NCI-H2029 treated with DMSO at 0.1 percent for 48 hours (cell line): ENCODE results near the gene METAP2.
A peak's percentile ranks its signal among the peaks of the same experiment; 100 is the strongest.
"Not testable (repeated sequence)": the region's sequence is repeated elsewhere in the genome, so short reads cannot be mapped to it uniquely, and the experiment has no call there.

Experiments used
- DNase-seq: peaks from one replicate; lab custom pipeline; 2025; lab: John Stamatoyannopoulos, UW

Gene METAP2

GRCh38 chr12:95462551-95462950 lies 11.4 kb upstream of the METAP2 start:
- no peak for DNase-seq

GRCh38 chr12:95463050-95463449 lies 10.9 kb upstream of the METAP2 start:
- DNase-seq, result no peak

GRCh38 chr12:95463776-95464175 lies 10.2 kb upstream of the METAP2 start:
- not testable (repeated sequence) for DNase-seq

GRCh38 chr12:95465275-95465674 lies 8.7 kb upstream of the METAP2 start:
- no peak for DNase-seq

GRCh38 chr12:95470300-95470699 lies 3.7 kb upstream of the METAP2 start:
- DNase-seq, result no peak

DNA sequence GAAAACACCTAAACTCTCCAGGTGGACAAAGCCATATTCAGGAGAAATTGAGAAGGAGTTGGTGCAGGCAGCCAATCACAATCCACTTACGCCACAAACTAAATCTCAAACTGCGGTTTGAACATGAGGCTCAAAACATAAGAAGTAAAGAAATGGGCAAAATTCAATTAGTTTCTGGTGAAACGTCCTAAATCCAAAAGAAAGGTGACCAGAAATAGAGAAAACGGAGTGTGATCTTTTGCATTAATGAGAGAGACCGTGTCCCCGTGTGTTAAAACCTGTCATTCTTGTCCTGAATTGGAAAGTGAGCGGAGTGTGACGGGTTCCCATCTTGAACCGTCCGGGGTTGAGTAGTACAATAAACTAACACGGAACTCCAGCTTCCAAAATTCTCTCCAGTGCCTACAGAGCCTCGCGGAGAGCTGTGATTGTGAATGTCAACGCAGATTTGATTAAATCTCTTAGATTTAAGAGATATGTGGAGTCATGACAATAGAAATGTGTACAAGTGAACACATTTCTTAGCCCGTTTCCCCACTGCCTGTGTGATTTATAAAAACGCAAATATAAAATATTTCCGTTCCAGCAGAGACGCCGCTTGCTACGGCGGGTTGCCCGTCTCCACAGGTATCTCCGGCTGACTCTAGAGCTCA lies 595 bp upstream of the METAP2 start:
- DNase-seq, result peak; percentile 59

GRCh38 chr12:95474660-95474958 lies 657 bp downstream of the METAP2 start:
- DNase-seq, result no peak

DNA sequence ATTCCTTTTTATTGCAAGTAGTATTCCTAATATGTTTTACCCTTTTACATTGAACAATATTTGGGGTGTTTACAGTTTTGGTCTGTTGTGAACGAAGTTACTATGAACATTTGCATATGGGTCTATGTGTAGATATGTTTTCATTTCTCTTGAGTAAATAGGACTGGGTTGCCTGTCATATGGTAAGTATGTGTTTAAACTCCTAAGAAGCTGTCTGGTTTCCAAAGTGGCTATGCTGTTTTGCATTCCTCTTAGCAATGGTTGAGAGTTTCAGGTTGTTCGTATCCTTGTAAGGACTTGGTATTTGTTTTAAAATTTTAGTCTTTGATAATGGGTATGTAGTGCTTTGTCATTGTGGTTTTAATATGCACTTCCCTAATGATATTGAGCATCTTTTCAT lies 6.3 kb downstream of the METAP2 start:
- DNase-seq, result no peak

- DNase-seq, result no peak
Observed at GRCh38 chr12:95481072-95481471, 7.1 kb downstream of the METAP2 start.

DNA sequence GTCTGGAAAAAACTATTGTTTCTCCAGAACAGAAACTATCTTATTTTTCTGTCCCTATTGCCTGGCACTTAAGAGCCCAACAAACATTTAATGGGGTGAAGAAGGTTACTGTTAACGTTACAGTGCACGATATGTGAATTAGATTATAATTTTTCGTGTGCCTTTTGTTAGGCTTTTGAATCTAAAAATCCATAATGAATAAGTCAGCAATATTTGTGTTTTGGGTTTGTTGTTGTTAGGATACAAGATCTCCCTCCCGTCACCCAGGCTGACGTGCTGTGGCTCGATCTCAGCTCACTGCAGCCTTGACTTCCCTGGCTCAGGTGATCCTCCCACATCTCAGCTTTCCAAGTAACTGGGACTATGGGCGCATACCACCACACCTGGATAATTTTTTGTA lies 7.9 kb downstream of the METAP2 start:
- DNase-seq, result no peak

- DNase-seq, result not testable (repeated sequence)
Observed at GRCh38 chr12:95482564-95482963, 8.6 kb downstream of the METAP2 start.

- peak; percentile 64 for DNase-seq
Observed at GRCh38 chr12:95484524-95484923, 10.6 kb downstream of the METAP2 start.

DNA sequence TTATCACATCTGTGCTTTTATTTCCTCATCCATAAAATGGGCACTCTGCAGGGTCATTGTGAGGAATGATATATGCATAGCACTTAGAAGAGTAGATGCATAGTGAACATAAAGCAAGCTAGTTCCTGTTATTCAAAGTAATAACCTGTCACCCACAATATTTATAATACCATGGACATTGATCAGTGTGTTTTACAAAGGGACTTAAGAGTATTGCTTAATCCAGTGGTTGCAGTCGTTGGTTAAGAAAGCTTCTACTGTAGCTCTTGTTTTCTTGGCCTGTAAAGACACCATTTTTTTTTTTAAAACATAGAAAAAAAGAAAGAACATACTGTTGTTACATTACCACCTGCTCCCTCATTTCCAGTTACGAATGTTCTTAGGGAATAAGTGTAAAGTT lies 13.1 kb downstream of the METAP2 start:
- no peak for DNase-seq

- DNase-seq, result no peak
Observed at GRCh38 chr12:95492462-95492861, 18.5 kb downstream of the METAP2 start.

DNA sequence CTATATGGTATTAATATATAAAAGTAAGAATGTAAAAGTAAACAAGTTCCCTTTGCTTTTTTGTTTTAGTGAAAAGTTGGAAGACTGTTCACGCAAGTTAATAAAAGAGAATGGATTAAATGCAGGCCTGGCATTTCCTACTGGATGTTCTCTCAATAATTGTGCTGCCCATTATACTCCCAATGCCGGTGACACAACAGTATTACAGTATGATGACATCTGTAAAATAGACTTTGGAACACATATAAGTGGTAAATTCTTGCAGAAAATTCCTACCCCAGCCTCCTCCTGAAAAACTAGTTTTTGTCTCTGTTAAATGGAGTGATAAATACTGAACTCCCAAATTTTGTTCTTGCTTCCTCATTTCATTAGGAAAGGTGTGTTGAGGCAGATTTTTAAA lies 20.9 kb downstream of the METAP2 start:
- DNase-seq, result no peak

DNA sequence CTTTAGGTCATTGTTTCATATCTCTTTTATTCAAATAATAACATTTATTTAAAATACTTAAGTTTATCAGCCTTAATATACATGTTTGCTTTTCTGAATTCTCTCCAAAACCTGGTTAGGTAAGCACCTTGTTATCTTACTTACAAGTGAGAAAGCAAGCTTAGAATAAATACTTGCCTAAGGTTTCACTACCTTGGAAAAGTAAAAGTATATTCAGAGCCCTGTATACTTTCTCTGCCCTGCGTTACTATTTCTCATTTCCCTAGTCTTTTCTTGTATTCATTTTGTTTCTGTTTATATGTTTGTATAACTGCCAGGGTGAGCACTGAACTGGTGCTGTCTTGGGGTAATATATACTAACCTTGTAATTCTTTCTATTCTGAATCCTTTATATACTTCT lies 21.5 kb downstream of the METAP2 start:
- no peak for DNase-seq

GRCh38 chr12:95497031-95497430 lies 23.1 kb downstream of the METAP2 start:
- no peak for DNase-seq

DNA sequence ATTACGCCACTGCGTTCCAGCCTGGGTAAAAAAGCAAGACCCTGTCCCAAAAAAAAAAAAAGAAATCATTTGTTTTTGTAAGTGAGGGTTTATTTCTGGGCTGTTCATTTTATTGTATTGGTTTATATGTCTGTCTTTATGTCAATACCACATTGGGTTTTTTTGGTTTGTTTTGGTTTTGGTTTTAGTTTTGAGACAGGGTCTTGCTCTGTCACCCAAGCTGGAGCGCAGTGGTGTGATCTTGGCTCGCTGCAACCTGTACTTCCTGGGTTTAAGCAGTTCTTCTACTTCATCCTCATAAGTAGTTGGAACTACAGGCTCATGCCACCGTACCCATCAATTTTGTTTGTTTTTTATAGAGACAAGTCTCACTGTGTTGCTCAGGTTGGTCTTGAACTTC lies 25.0 kb downstream of the METAP2 start:
- DNase-seq, result no peak

GRCh38 chr12:95499772-95500171 lies 25.8 kb downstream of the METAP2 start:
- DNase-seq, result no peak

- DNase-seq, result no peak
Observed at GRCh38 chr12:95504140-95504539, 30.2 kb downstream of the METAP2 start.

- no peak for DNase-seq
Observed at GRCh38 chr12:95505039-95505438, 31.1 kb downstream of the METAP2 start.

DNA sequence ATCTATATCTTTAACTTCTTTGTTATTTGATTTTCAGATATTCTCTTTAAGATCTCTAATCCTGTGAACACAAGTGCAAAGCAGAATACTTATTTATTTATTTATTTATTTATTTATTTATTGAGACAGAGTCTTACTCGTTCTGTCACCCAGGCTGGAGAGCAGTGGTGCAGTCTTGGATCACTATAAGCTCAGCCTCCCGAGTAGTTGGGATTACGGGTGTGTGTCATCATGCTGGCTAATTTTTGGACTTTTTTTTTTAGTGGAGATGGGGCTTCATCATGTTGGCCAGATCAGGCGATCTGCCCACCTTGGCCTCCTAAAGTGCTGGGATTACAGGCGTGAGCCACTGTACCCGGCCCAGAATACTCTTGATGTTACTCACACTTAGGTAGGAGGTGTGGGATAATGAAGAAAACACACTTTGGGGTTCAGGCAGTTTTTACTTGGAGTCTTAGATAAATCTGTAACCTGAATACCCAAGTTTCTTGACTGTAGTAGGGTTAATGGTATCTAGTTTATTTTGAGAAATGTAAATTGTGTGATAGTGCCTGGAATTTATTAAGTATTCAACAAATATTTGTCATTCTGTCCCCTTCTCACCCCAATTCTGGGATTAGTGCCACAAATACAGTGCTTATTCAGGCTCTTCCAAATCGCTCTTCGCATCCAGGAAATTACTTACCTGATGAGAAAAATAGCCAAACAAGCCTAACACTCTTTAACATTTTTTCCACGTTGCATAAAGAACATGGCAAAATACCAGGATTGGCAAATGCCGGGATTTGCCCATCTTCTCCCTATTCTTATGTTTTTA lies 33.0 kb downstream of the METAP2 start:
- DNase-seq, result no peak

GRCh38 chr12:95509300-95509699 lies 35.3 kb downstream of the METAP2 start:
- no peak for DNase-seq

DNA sequence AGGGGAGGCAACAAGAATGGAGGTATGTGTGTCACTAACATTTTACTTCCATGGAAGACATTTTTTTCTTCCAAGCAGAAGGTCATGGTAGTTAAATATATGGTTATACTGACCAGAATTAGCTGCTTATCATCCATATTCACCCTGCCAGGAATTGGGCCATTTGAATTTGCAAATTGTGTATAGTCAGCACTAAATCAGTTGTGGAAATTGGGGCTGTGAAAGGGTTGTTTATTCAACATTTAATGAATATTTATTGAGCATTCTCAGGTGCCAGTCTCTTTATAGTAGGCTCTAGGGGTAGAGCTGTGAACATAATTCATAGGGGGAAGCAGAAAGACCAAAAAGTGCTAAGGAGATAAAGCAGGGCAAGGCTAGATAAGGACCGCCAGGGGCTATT lies 38.0 kb downstream of the METAP2 start:
- no peak for DNase-seq
